Lower lobe of right lung (tissue), 2 donors: ENCODE data around the gene GIMAP8. TPM values are rescaled to one million over a fixed set of nuclear protein-coding genes. Genes with fewer than 3 reads are reported as not detected.

Source experiments
- ATAC-seq, 2 donors: fragments of 200-7000 bp; cut with Tn5 transposase; one replicate each; pipeline ENCODE4 v1.9.1; 2020 to 2022; ENCODE audit warnings: mild to moderate bottlenecking in 2 of 2, moderate library complexity in 2 of 2
- DNase-seq: peaks from one replicate; pipeline ENCODE4 v3.0.0-alpha.2; 2020
- H3K27ac ChIP-seq: fragments of 200-600 bp; one replicate; pipeline ENCODE4 v1.8.0; 2022
- H3K27me3 ChIP-seq: fragments of 200-600 bp; one replicate; pipeline ENCODE4 v1.8.0; 2022; ENCODE audit warnings: low read depth
- H3K36me3 ChIP-seq: fragments of 200-600 bp; one replicate; pipeline ENCODE4 v1.8.0; 2022; ENCODE audit warnings: mild to moderate bottlenecking
- H3K4me1 ChIP-seq: fragments of 200-600 bp; one replicate; pipeline ENCODE4 v1.8.0; 2022
- H3K4me3 ChIP-seq: fragments of 200-600 bp; one replicate; pipeline ENCODE4 v1.8.0; 2022; ENCODE audit warnings: mild to moderate bottlenecking
- H3K9me3 ChIP-seq: fragments of 200-600 bp; one replicate; pipeline ENCODE4 v1.8.0; 2022
- CTCF ChIP-seq: fragments of 200-600 bp; IDR thresholded peaks from one replicate; pipeline ENCODE4 v1.8.0; 2022; ENCODE audit warnings: antibody characterized with exemption, mild to moderate bottlenecking
- intact Hi-C: fragments of 100-400 bp; cut with DNase I; formaldehyde crosslinking; loops from one replicate; pipeline ENCODE4 v1.11.0; 2022
- total RNA-seq: library from RNA; stranded (reverse); fragmentation: NEBNext Ultra II Directional; extraction: Animal tissue kit (Norgen Biotek cat#: 25700); gene quantifications from one replicate; pipeline ENCODE4 v1.2.1, GENCODE V29; 2021
- donor health status: DM: no; HTN: yes; CAD: no; lungs with severe emphysema.

GIMAP8 gene
- total RNA-seq, 1 donor from 2014 or later: 44.4 TPM

GRCh38 chr7:150444674-150445365 lies 5.6 kb upstream of the GIMAP8 start:
- H3K27me3 ChIP-seq: no peaks in the 10 kb centered on the region
- peaks cover 16% of the 10 kb centered on the region for H3K4me1 ChIP-seq
- no peak for ATAC-seq
- H3K36me3 ChIP-seq: no peaks in the 10 kb centered on the region
- DNase-seq: no peak
- TF ChIP-seq CTCF: no peak
- peaks cover 19% of the 10 kb centered on the region for H3K9me3 ChIP-seq
- no peak overlapping the region for H3K27ac ChIP-seq
- no peak overlapping the region for H3K4me3 ChIP-seq
- intact Hi-C loops: no loop called here

DNA sequence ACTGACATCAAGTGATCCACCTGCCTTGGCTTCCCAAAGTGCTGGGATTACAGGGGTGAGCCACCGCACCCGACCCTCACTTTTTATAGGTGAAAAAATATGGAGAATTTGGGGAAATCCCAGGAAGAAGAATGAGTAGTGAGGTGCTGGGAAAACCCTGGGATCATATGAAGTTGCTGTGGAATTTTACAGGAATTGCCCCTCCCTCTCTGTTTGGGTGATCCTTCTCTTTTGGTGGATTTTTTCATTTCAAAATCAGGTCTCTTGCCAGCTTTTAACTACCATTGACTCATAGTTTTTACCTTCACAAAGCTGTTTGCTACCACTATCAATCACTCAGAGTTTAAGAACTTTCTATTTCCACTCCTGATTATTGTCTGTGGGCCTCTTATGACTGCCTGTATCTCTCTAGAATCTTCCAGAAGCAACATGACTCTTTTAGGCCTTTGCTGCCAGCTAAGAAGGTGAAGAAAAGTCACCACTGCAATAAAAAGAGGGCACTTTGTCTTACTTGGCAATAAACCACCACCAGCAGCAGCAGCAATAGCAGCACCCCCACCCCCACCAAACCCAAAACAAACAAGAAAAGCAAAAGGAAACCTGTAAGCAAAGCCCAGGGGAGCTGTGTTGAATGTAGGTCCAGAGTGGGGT lies 4.0 kb upstream of the GIMAP8 start:
- Histone ChIP-seq H3K36me3 (no peaks in the 10 kb centered on the region), H3K27ac (no peak overlapping the region), H3K4me1 (peaks cover 20% of the 10 kb centered on the region), H3K27me3 (no peaks in the 10 kb centered on the region), H3K9me3 (peaks cover 10% of the 10 kb centered on the region), H3K4me3 (no peak overlapping the region)
- no peak for ATAC-seq
- no peak for DNase-seq
- TF ChIP-seq CTCF: no peak
- intact Hi-C loops: no loop called here

DNA sequence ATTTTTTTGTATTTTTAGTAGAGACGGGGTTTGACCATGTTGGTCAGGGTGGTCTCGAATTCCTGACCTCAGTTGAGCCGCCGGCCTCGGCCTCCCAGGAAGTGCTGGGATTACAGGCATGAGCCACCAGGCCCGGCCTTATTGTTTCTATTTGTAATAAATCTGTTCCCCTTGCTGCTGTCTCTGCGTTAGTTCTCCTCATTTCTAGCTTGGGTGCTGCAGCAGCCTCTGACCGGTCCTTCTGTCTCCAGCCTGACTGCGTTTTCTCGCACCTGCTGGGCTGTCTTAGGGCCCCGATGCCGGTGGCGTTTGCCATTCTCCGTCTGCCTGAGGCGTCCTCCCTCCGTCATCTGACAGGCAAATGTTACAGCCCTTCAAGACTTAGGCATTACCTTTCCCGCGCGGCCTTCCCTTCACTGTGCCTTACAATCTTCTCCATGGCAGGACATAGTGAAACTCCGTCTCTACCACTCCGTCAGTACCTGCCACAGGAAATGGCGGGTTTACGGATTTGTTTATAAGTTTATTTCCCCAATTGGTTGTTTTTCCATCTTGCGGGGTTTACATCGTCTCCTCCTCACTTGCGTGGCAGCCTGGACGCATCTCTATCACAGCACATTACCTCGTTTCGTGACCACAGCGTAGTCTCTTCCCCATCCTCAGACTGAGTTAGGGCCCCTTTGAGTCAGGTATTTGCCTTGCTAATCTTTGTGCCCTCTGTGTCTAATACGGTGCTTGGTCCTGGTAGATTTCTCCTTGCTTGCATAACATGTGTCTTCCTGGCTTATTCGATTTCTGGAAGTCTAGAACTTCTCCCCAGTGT lies 2.3 kb upstream of the GIMAP8 start:
- intact Hi-C loops: no loop called here
- H3K4me1 ChIP-seq: peaks cover 20% of the 10 kb centered on the region
- H3K36me3 ChIP-seq: no peaks in the 10 kb centered on the region
- no peak for TF ChIP-seq CTCF
- no peak overlapping the region for H3K4me3 ChIP-seq
- no peak overlapping the region for H3K27ac ChIP-seq
- H3K9me3 ChIP-seq: no peaks in the 10 kb centered on the region
- no peak for DNase-seq
- no peak for ATAC-seq
- no peaks in the 10 kb centered on the region for H3K27me3 ChIP-seq

DNA sequence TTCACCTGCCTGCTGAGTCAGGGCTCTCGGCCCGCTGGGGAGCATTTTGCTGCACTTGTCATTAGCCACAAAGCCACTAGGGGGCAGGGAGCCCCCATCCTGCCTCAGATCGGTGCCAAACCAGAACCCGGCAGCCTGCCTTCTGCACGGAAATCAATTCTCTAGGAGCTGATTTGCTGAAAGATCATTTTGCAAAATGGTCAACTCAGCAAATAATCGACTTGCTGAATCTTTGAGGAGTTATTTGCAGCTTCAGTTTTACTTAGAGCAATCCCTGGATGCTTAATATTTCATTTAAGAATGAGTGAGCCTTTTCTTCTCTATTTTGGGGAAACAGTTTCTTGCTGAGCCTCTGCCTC lies 1.7 kb upstream of the GIMAP8 start:
- ATAC-seq (peak; percentile 71 to 74), DNase-seq (peak; percentile 87)
- peak; percentile 95 for TF ChIP-seq CTCF
- intact Hi-C loops: no loop called here
- no peaks in the 10 kb centered on the region for H3K27me3 ChIP-seq
- H3K9me3 ChIP-seq: no peaks in the 10 kb centered on the region
- H3K4me3 ChIP-seq: peak overlapping the region; percentile 68
- peaks cover 20% of the 10 kb centered on the region for H3K4me1 ChIP-seq
- peak overlapping the region; percentile 88 for H3K27ac ChIP-seq
- H3K36me3 ChIP-seq: no peaks in the 10 kb centered on the region

DNA sequence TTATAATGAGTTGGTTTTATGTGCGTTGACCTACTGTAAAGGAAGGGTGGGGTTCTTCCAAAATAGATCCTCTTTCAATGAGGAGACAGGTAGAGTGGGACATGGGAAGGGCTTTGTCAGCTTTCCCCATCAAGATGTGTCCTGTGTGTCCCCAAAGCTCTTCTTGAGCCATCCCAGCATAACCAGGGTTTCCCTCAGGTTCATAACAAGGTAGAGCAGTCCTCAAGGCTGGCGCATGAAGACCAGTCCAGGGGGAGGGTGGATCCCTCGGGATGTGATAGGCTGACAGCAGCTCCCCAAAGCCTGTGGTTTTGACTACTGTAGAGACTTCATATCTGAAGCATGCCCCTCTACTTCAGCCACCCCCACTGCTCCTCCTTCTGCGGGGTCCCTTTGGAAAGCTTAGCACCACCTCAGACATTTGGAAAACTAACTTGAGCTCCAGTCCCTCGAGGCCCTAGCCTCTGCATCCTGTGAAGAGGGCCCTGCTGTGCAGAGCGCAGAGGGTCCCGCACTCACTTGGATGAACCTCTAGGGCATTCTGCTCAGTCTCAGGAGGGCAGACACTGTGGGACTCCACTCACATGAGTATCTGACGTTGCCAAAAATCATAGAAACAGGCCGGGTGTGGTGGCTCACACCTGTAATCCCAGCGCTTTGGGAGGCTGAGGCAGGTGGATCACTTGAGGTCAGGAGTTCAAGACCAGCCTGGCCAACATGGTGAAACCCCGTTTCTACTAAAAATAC lies 1.1 kb upstream of the GIMAP8 start:
- intact Hi-C loops: no loop called here
- no peak for TF ChIP-seq CTCF
- Histone ChIP-seq H3K36me3 (no peaks in the 10 kb centered on the region), H3K9me3 (no peaks in the 10 kb centered on the region), H3K4me3 (peak overlapping the region; percentile 68), H3K27ac (peak overlapping the region; percentile 88), H3K27me3 (no peaks in the 10 kb centered on the region), H3K4me1 (peaks cover 24% of the 10 kb centered on the region)
- DNase-seq (no peak), ATAC-seq (no peak)
